B cell (primary cell): ENCODE measurements around the gene NCOA3.

ENCODE experiments used
- CTCF ChIP-seq: fragments of 200-600 bp; IDR thresholded peaks from one replicate; pipeline ENCODE4 v1.8.0; 2022; ENCODE audit warnings: antibody characterized with exemption, mild to moderate bottlenecking
- EZH2 ChIP-seq: IDR thresholded peaks from 2 replicates; pipeline ENCODE4 v1.6.1; 2012; ENCODE audit warnings: borderline replicate concordance, low read depth, mild to moderate bottlenecking, moderate library complexity, low read length; ENCODE audit not compliant: insufficient read depth, poor library complexity, severe bottlenecking

DNA sequence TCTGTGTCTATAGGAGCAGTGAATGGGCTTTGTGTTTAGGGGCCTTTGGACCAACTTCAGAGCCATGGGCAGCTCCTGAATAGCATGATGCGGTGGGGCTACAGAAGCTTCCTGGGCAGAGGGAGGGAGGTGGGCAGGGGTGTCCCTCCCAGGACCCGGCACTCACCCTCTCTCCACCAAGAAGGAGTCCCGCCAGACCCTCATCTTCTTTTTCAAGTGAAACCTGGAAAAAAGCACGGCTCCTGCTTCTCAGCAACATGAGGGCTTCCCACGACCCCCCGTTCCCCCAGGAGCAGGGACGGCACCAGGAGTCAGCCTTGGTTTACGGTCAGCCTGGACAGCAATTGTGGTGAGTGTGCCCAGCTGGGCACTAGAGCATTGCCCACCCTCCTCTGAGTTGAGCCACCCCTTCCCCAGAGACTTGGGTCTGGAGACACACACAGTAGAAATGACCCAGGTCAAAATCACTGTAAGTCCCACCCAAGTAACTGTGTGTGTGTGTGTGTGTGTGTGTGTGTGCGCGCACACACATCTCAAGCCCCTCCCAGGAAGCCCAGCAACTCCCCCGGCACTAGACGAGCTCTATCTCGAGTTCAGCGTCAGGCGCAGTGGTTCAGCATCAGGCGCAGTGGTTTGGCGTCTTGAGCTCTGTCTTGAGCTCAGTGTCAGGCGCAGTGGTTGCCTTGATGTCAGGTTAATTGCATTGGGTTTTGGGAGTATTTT, 175.4 kb downstream of the NCOA3 start:
- TF ChIP-seq CTCF: no peak
- no peak for TF ChIP-seq EZH2
